ENCODE results near the gene SAP30BP. TPM values are rescaled to one million over a fixed set of nuclear protein-coding genes. Genes with fewer than 3 reads are reported as not detected.

Gene SAP30BP
- total RNA-seq, 1 donor from 2014 or later: 41.4 TPM

DNA sequence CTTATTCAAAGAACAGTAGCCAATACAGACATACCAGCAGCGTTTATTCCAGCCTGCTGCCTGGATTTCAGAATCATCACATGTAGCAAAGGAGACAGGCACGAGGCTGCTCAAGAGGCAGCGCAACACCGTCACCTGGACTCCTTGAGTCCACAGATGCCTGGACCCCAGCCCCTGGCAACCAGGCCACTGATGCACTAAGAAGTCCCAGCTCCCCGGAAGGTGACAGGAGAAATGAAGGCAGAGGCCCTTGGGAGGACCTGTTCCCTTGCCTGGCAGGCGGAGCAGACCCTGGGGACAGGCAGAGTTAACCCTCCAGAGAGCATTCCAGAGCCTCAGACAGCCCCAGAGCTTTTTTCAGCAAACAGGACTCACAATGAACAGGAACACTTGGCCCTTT, 17.5 kb upstream of the SAP30BP start:
- DNase-seq: no peak

DNA sequence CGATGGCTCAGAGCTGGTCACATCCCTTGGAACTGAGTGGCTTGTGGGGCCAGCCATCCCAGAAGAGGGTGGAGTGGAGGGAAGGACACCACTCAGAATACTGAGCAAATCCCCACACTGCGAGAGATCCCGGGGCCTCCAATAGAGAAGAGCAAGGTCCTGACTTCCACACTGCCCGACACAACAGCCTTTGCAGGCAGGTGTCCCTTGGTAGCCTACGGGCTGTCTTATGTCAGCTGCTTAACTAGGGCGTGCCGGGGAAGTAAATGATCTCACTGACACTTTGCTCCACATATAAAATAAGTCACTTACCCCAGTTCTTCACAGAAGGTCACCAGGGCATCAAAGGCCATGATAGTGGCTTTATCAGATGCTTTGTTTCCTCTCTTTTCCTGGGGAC, 16.3 kb upstream of the SAP30BP start:
- no peak for DNase-seq

DNA sequence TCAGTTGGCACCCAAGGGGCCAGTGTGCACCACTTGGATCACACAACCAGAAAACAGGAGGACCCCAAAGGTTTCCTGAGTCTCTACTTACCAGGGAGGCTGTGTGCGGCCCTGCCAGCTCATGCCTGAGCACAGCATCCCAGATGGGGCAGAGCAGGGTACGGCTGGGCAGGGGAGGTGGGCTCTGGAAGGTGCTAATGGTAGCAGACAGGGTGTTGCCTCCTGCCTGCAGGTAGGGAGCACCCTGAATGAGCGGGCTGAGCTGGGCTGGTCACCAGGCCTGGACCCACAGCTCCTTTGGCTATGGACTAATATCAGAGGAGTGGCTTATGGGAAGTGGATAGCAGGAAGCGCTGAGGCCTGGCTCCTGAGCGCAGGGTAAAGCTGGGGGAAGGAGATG, 14.8 kb upstream of the SAP30BP start:
- no peak for DNase-seq

DNA sequence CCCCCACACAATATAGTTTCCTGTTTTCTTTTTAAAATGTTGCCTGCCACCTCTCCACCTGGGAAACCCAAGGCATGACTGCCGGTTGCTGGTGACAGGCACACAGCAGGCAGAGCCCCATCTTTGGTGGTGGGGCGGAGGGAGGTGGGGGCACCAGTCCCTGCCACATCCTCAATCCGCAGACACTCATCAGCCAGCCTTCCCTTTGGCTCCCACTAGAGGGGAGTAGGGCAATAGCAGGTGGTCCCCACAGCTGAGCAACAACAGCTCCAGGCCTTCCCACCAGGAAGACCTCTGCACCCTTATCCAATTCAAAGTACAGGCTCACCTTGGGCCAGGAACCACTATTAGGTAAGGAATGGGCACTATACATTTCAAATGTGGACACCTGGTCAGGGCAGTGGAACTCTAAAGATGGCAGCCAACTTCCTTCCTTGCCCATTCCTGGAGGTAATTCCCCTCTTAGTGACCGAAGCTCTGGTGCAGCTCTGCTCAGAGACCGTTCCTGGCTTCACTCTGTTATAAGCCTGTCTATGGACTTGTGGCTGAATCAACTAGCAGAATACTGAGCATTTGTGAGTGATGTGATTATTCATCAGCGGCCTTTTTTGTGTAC, 14.1 kb upstream of the SAP30BP start:
- no peak for DNase-seq

DNA sequence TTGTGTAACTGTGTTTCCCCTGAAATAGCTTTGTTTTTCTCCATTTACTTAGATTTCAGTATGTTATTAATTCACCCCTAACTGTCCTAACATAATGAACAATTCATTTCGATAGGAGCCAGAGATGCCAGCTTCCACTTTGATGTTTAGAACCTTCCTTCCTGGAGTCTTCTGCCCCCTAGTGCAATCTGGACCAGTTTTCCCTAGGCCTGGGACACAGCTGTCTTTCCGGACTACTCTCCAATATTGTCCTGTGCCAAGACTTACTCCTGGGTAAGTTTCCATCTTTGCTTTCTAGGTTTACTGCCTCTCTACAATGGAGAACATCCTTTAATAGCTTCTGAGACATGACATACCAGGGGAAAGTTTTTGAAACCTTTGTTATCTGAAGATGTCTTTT, 13.0 kb upstream of the SAP30BP start:
- DNase-seq: no peak

DNA sequence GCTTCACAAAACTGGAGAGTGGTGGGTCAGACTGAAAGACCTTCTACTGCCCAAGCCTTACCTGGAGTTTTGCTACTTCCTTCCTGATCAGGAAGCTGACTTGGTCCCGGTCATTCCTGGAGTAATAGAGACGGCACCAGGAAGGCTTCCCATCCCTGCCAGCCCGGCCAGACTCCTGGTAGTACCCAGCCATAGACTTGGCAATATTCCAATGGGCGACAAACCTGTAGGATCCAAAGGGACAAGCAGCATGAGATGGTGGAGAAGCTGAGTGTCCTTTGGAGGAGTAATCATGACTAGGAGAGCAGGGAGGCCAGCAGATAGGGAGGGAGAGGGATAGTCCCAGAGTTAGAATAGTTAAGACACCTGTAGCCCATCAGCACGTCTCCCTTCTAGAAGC, 8.9 kb upstream of the SAP30BP start:
- no peak for DNase-seq

DNA sequence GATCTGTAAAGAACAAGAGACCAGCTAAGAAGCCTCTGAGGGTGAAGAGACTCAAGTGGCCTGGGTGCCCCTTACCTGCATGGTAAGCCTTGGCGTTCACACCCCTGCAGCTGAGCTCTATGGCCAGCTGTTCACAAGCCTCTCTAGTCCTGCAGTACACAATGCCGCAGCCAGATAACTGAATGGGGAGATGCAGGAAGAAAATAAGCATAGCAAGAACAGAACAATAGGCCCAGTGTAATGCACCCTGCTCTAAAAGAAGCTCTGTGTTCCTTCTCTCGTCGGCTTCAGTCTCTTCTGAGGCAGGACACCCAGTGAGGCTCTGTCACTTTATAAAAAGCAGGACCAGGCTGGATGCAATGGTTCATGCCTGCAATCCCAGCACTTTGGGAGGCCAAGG, 5.6 kb upstream of the SAP30BP start:
- no peak for DNase-seq

DNA sequence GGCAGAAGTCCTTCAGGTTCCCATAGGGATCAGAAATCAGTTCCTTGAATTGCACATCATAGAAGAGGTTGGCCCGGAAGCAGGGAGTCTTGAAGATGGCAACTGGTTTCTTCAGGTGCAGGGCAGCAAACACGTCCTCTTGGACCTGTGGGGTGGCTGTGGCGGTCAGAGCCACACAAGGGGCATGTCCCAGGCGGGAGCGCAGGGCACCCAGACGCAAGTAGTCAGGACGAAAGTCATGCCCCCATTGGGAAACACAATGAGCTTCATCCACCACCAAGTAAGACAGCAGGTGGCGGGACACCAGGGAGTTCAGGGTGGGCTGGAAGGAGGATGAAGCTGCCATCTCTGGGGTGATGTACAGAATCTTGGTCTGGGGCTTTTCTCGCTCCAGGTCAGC, 4.6 kb upstream of the SAP30BP start:
- no peak for DNase-seq

DNA sequence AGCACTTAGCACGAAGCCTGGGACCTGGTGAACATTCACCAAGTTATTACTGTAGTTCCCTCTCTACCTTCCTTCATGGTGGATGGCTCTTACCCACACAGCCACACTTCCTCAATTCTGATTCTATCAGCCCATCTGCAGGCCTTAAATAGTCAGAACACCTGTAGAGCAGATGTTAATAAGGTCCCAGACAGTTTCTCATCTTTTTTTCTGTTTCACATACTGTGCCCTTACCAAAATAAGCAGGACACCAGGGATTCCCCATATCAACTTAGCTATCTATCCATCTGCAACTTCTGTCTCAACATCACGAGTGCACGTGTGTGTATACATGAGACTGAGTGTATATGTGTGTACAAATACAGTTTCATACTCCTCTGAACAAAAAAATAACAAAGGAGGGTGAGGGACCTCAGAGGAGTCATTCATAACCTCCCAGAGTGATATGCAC, 3.0 kb upstream of the SAP30BP start:
- no peak for DNase-seq

DNA sequence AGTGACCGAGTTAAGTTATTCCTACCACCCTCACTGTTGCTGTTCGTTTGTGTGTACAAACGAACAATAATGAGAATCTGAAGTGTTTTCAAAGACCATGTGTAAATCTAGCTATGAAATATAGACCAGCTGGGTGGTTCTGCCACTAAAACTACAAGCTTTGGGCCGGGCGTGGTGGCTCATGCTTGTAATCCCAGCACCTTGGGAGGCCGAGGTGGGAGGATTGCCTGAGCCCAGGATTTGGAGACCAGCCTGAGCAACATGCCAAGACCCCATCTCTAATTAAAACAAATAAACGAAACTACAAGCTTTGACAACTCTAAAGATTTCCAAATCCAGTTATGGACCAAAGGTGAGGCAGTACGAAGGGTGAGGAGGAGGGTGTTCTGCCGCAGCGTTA, 1.2 kb upstream of the SAP30BP start:
- DNase-seq: no peak

DNA sequence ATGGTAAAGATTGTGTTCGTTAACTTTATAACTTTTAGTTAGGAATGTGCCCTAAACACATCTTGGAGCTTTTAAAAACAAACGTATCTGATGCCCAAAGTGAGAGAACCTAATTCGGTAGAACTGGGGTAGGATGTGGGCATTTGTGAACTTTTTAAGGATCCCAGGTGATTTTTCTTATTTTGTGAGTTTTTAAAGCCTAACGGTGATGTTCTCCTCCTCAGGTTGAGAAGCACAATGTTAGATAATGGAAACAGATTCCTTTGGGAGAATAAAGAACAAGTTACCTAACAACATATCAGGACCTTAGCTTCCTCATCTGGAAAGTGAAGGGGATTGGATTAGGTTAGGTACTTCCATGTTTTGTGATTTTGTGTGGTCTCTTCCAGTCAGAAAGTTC, 687 bp downstream of the SAP30BP start:
- no peak for DNase-seq

DNA sequence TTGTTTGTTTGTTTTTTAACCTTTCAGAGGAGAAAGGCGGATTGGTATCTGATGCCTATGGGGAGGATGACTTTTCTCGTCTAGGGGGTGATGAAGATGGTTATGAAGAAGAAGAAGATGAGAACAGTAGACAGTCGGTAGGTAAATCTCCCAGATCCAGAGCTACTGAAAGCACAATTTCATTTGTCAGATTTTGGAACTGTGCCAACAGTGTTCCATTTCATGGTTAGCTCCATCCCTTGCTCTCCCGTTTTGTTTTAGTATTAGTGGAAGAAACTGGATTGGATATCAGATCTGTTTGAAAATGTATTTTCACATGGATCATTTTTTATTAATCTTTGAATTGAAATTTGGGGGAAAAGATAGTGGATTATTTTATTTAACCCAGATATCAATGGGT, 1.4 kb downstream of the SAP30BP start:
- no peak for DNase-seq

DNA sequence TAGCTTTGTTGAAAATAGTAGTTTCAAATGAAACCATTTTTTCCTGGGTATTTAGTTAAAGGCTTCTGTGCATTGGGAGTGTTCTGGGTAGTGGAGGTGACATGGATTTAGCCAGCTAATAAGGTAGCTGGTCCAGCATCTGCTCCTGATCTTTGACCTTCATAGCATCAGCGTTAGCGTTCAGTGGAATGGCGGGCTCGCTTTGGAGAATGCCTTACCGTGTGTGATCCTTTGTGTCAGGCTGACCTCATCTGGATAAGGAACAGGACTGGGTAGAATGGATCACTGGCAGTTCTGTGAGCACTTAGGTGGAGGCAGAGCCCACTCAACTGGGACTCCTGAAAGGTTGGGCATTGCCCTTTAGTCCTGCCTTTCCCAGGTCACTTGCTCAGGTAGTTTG, 3.7 kb downstream of the SAP30BP start:
- DNase-seq: no peak

DNA sequence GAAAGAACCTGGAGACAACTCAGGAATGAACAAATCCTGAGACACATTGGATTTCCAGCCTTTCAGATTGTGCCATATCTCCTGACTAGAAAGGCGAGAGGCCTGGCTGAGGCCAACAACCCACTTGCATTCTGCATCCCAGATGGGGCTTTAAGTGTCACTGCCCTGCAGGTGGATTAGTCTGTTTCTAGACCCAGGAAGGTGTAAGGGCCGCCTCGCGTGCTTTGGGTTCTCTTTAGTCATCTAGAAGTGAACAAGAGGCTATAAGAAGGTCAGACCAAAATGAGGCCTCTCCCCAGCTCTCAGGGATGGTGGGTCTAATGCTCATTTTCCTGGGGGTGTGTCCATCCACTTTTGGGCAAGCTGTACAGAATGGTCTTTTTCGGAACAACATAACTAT, 4.9 kb downstream of the SAP30BP start:
- no peak for DNase-seq

DNA sequence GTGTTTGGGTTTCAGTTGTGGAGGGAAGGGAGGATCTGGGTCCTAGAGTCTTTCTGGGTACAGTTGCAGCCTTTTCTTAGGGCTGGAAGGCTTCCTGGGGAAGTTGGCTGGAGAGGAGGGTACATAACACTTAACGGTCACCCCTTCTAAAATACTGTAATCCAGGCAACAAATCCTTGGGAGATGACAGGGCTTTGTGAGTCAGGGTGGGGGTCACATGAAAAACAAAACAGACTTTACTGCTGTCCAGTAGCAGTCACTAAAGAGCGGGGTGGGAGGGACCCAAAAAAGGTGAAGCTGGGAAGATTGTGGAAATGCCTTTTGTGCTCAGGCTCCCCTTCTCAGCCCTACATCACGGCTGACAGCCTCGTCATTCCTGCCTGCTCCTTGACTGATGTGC, 6.3 kb downstream of the SAP30BP start:
- DNase-seq: no peak

DNA sequence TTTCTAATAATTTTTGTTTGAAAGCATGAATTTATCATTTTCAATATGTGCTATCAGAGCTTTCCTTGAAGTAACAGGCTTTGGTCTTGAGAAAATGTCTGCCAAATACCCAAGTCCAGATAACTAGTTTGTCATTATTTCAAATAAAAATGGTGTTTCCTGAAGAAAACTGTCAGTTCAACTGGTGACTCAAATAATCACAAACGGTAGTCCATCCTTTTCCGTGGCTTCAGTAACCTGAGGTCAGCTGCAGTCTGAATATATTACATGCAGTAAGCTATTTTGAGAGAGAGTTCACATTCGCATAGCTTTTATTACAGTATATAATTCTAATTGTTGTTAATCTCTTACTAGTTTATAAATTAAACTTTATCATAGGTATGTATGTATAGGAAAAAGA, 9.3 kb downstream of the SAP30BP start:
- DNase-seq: no peak

DNA sequence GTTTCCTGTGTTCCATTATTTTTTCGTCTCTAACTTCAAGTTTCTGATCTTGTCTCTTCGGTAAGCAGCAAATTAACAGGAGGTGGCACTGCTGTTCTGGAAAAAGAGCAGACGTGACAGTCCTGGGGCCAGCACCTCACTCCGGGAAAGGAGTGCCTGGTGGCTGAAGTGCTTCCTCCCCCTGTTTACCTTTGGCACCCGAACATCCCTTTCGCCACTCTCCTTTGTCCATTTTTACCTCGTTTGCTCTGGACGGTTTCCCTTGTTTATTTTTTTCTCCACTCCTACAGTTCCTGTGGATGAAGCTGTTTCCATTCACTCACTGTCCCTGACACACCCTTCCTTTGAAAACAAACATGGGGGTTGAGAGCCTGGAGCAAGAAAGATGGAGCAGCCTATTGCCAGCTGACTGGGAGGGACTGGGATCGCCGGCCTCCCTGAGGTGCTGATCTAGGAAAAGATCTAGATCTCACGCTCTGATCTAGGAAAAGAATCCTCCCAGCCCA, 12.6 kb downstream of the SAP30BP start:
- DNase-seq: no peak

DNA sequence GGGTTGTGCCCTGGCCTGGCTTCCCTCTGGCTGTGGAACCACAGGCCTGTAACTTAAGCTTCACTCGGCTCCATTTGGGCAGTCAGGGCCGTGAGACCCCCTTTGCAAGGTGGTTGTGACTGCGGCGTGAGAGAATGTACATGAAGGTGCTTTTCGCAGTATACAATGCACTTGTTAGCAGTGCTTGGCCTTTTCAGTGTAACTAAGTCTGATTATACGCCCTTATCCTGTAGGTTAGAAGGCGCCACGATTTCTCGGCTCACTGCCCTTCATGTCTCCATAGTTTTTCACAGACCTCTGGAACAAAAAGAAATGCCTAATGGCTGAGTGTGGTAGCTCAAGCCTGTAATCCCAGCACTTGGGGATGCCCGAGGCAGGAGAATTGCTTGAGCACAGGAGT, 13.3 kb downstream of the SAP30BP start:
- no peak for DNase-seq

DNA sequence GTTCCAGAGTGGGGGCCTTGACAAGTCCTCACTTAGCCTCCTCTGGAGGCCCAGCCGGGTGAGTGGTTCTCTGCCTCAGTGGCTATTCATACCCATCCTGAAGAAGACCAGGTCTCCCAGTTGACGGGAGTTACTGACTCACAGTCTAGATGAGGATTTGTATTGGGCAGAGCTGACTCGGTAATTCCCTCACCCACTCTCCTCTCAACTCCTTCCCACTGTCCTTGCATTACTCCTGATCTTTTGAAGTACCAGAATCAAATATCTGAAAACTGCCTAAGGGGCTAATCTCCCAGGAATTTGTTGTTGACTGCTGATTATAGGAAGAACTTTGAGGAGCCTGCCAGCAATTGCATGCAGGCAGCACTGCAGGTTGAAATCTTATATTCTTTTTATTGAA, 14.2 kb downstream of the SAP30BP start:
- DNase-seq: no peak

DNA sequence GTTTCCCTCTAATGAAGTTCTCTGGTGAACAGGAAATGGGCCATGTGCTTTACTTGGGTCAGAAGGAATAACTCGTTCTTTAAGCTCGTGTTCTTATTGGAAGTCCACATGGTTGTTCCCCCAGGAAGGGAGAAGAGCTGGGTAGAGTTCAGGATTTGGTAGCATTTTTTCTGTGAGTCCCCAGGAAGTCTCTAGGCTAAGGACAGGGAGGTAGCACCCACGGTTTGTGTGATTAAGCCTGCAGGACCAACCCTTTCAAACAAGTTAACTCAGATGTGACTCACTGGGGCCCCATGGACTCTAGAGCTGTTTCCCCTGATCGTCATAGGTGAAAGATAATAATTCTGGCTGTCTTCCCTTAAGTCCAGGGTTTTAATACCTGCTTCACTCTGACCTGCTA, 16.4 kb downstream of the SAP30BP start:
- DNase-seq: no peak

DNA sequence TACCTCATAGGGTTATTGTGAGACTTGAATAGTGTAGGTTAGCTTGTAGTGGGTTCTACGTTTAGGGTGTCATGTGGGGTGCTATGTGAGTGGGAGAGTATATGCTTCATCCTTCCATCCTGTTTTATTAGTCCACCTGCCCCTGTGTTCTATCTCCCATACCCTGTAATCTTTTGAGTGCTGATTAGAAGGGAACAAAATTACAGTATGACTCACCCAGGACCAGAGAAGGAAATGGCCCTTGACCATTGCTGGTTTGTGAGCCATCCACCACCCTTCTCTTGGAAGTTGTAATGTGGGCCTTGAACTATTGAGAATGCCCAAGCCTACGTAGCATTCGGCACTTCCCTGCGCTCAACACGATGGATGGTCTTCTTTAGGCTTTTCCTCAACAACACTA, 17.1 kb downstream of the SAP30BP start:
- DNase-seq: no peak

DNA sequence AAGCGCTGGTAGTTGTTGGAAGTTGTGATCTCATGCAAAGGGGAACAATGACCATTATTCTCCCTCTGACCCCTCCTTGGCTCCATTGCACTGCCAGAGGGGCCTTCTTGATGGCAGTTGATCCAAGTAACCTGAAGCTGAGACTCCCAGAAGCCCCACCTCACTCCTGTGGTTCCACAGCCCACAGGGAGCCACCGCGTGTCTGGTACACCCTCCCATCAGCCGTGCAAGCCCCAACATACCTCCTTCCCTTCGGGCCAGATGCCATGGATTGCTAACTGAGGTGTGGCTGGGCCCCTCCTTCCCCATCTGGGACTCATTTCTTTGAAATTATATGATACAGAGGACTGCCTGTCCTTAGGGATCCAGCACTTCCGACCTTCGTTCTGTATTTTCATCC, 17.8 kb downstream of the SAP30BP start:
- no peak for DNase-seq

DNA sequence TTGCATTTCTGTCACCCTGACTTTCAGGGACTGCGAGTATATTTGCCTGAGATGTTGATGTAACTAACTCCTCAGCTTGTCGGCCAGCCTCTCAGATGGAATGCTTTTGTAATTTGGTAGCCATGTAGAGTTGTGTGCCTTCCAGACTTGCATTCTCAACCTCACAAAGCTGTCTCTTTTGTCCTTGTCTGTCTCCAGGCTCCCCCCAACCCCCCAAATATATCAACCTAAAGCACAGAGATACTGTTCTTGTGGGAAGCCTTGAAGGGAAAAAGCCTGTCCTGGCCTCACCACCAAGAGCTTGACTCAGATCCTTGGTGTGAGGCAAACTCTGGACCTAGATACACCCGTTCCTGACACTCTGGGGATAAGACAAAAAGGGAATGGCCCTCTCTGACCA, 18.4 kb downstream of the SAP30BP start:
- DNase-seq: no peak

DNA sequence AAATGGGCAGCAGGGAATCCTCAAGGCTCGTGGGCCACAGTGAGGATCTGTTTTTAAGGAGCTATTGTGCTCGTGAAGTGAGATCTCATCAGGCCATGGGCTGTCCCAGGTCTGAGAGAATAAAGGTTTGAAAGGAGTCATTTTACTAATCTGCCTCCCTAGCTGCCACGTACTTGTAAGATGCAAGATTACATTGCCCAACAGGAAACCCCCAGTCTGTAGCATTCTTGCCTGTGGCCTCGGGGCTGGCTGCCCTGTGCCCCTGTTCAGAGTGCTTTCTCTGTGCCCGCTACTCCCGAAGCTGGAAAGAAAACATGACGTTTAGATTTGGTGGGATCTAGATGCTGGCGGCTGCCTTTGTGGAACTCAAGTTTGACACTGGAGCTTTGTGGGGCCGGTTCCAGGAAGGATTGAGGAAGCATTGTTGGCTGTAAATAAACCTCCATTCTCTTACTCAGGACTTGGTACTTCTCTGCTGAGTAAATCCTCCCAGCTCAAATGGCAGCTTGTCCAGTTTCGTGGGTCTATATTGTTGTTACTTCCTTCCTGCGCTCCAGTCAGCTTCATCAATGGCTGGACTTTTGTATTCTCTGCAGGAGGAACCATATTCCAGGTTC, 21.2 kb downstream of the SAP30BP start:
- no peak for DNase-seq

DNA sequence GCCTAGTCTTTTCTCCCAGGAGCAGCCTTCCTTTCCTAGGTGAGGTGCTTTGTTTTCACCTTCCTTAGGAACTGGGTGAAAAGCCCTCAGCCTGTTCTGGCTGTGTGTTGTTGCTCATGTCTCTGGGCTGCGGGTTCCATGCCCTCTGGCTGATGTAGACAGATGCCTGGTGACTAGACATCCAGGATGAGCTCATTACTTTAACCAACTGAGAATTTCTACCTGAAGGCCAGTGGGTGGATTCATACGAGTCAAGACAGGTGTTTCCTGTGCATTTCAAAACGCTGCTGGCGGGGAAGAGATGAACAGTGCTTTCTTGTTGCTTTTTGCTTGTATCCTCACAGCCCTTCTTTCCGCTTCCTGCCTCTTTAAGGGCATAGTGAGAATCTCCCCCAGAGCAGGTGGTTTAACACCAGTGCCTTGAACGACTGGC, 22.3 kb downstream of the SAP30BP start:
- no peak for DNase-seq

Data from skin of body (tissue), 2 donors.